T-helper 1 cell treated with Interleukin-12 subunit alpha and Interleukin-12 subunit beta and Interleukin-4 antibody, amounts not matched to agents 30 ng/mL and 1 ng/mL, for 36 hours (primary cell): ENCODE results near the gene CUL1. TPM values are rescaled to one million over a fixed set of nuclear protein-coding genes. Genes with fewer than 3 reads are reported as not detected.

ENCODE experiments used
- intact Hi-C: fragments of 100-400 bp; cut with micrococcal nuclease; formaldehyde crosslinking; loops from one replicate; pipeline ENCODE4 v1.15.1; 2024
- total RNA-seq: library from RNA; stranded (reverse); gene quantifications from 2 replicates; pipeline ENCODE4 v1.2.3, GENCODE V29; 2022

Gene CUL1
- total RNA-seq: 56.1 and 56.3 TPM in 2 replicates

GRCh38 chr7:148698397-148699023, at the start of gene CUL1:
Gene CUL1 (plus strand): TSS chr7:148698903. CDS start chr7:148730123, 31,220 bp downstream.
- intact Hi-C loops: loop anchor here (1.0 to 5.0 kb wide), 8 partner anchors 70 to 449 kb away; partner anchors contain the start of genes EZH2, PDIA4 and ZNF398

- intact Hi-C loops: no loop called here
Observed at GRCh38 chr7:148650232-148650858, 48.4 kb upstream of the CUL1 start.

GRCh38 chr7:148652773-148653172, 45.9 kb upstream of the CUL1 start:
- intact Hi-C loops: no loop called here

GRCh38 chr7:148657929-148658328, 40.8 kb upstream of the CUL1 start:
- intact Hi-C loops: no loop called here

- intact Hi-C loops: no loop called here
Observed at GRCh38 chr7:148661471-148661870, 37.2 kb upstream of the CUL1 start.

- intact Hi-C loops: no loop called here
Observed at GRCh38 chr7:148662646-148663045, 36.1 kb upstream of the CUL1 start.

- intact Hi-C loops: no loop called here
Observed at GRCh38 chr7:148664324-148664723, 34.4 kb upstream of the CUL1 start.

GRCh38 chr7:148665221-148665620, 33.5 kb upstream of the CUL1 start:
- intact Hi-C loops: no loop called here

- intact Hi-C loops: no loop called here
Observed at GRCh38 chr7:148669927-148670326, 28.8 kb upstream of the CUL1 start.

- intact Hi-C loops: no loop called here
Observed at GRCh38 chr7:148670374-148670773, 28.3 kb upstream of the CUL1 start.

- intact Hi-C loops: no loop called here
Observed at GRCh38 chr7:148670807-148671206, 27.9 kb upstream of the CUL1 start.

- intact Hi-C loops: no loop called here
Observed at GRCh38 chr7:148672041-148672440, 26.7 kb upstream of the CUL1 start.

GRCh38 chr7:148674689-148675088, 24.0 kb upstream of the CUL1 start:
- intact Hi-C loops: no loop called here

GRCh38 chr7:148676291-148676690, 22.4 kb upstream of the CUL1 start:
- intact Hi-C loops: no loop called here

- intact Hi-C loops: no loop called here
Observed at GRCh38 chr7:148681821-148682220, 16.9 kb upstream of the CUL1 start.

GRCh38 chr7:148684289-148684830, 14.3 kb upstream of the CUL1 start:
- intact Hi-C loops: no loop called here

- intact Hi-C loops: no loop called here
Observed at GRCh38 chr7:148686312-148686937, 12.3 kb upstream of the CUL1 start.

- intact Hi-C loops: no loop called here
Observed at GRCh38 chr7:148687555-148687954, 11.1 kb upstream of the CUL1 start.

GRCh38 chr7:148688526-148688925, 10.2 kb upstream of the CUL1 start:
- intact Hi-C loops: no loop called here

- intact Hi-C loops: no loop called here
Observed at GRCh38 chr7:148693651-148694050, 5.1 kb upstream of the CUL1 start.

- intact Hi-C loops: loop anchor here (5.0 kb wide), 1 partner anchor 453 kb away; the partner anchor contains the start of gene ZNF398
Observed at GRCh38 chr7:148694631-148695030, 4.1 kb upstream of the CUL1 start.

GRCh38 chr7:148695953-148696352, 2.8 kb upstream of the CUL1 start:
- intact Hi-C loops: loop anchor here (2.0 to 5.0 kb wide), 2 partner anchors 451 to 929 kb away; partner anchors contain the start of gene ZNF398
